ES-I3 (cell line): ENCODE data around the gene SLC5A12.

Experiments used
- H3K36me3 ChIP-seq: 2 replicates; pipeline ENCODE4 v1.6.1; 2013; ENCODE audit warnings: mild to moderate bottlenecking, low read length, control low read depth, moderate library complexity; ENCODE audit not compliant: insufficient read depth
- H3K4me1 ChIP-seq: 2 replicates; pipeline ENCODE4 v1.6.1; 2013; ENCODE audit warnings: mild to moderate bottlenecking, control low read depth, low read length; ENCODE audit not compliant: insufficient read depth
- H3K9ac ChIP-seq: 2 replicates; pipeline ENCODE4 v1.6.1; 2013; ENCODE audit warnings: low read depth, mild to moderate bottlenecking, low read length, moderate library complexity
- H3K9me3 ChIP-seq: 2 replicates; pipeline ENCODE4 v1.6.1; 2013; ENCODE audit warnings: mild to moderate bottlenecking, low read length, moderate library complexity; ENCODE audit not compliant: control insufficient read depth, insufficient read depth

The SLC5A12 gene, protein sequence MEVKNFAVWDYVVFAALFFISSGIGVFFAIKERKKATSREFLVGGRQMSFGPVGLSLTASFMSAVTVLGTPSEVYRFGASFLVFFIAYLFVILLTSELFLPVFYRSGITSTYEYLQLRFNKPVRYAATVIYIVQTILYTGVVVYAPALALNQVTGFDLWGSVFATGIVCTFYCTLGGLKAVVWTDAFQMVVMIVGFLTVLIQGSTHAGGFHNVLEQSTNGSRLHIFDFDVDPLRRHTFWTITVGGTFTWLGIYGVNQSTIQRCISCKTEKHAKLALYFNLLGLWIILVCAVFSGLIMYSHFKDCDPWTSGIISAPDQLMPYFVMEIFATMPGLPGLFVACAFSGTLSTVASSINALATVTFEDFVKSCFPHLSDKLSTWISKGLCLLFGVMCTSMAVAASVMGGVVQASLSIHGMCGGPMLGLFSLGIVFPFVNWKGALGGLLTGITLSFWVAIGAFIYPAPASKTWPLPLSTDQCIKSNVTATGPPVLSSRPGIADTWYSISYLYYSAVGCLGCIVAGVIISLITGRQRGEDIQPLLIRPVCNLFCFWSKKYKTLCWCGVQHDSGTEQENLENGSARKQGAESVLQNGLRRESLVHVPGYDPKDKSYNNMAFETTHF

GRCh38 chr11:26721948-26722475 lies at the start of gene SLC5A12:
Gene SLC5A12, minus strand, starts transcription at chr11:26722060. Its CDS starts 346 bp downstream, at chr11:26721714.
- Histone ChIP-seq H3K4me1 (no peaks in the 10 kb centered on the region), H3K9me3 (no peaks in the 10 kb centered on the region), H3K36me3 (no peaks in the 10 kb centered on the region), H3K9ac (no peak within 1 kb of the TSS)

DNA sequence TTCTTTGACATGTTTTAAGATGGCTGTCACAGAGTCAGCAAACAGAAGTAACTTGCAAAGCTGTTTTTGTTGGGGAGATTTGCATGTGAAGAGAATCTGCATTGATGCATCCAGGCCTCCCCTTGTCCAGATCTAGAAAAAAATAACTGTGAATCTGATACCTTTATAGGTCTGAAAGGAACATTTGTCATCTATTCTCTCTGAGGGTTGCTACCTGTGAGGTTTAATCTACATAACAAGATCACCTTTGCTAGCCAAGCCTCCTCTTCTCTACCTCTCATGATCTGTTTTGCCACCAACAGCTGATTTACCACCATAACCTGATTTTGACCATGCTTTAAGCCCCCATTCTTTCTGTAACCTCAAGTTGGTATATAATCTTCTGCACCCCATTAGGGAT lies 47.2 kb upstream of the SLC5A12 start:
- no peak overlapping the region for H3K9ac ChIP-seq
- H3K4me1 ChIP-seq: no peaks in the 10 kb centered on the region; the same call in 1 of the 2 replicates
- H3K9me3 ChIP-seq: no peaks in the 10 kb centered on the region
- no peaks in the 10 kb centered on the region for H3K36me3 ChIP-seq

GRCh38 chr11:26767060-26767459 lies 45.2 kb upstream of the SLC5A12 start:
- H3K9ac ChIP-seq: no peak overlapping the region
- H3K4me1 ChIP-seq: no peaks in the 10 kb centered on the region; the same call in 1 of the 2 replicates
- no peaks in the 10 kb centered on the region for H3K9me3 ChIP-seq
- no peaks in the 10 kb centered on the region for H3K36me3 ChIP-seq

DNA sequence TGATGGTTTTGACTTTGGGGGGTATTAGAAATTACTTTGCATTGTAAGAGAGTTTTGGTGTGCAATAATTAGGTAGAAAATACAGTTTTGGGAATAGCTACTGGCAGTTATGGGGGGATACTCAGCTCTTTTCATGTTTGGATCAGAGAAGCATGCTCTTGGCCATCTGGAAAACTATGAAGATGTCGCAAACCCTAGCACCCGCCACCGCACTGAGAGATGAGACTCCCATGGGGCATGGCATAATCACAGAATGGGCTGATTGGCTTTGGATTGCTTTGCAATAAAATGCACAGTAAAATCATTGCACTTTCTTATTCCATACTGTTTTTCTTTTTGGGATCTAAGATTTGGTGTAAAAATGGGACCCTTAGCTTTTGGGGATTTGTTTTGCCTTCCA lies 43.5 kb upstream of the SLC5A12 start:
- Histone ChIP-seq H3K4me1 (no peaks in the 10 kb centered on the region; the same call in 1 of the 2 replicates), H3K9ac (no peak overlapping the region), H3K9me3 (no peaks in the 10 kb centered on the region), H3K36me3 (no peaks in the 10 kb centered on the region)

DNA sequence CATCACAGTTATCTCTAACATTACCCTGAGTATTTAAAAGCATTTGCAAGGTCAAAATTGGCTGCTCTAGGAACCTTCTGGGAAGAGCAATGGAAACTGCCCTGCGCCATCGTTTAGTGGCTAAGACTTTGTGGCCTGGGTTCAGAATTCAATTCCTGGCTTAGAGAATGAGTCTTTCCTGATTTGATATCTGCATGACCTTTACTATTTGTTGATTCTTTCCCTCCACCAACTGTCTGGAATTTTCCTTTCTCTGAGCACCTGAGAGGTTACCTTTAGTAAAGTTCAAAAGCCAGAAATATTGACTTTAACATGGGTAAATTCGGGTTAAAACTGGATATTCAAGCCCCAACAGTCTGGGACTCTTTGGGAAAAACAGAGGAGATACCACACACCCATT lies 43.0 kb upstream of the SLC5A12 start:
- H3K4me1 ChIP-seq: no peaks in the 10 kb centered on the region; the same call in 1 of the 2 replicates
- no peak overlapping the region for H3K9ac ChIP-seq
- H3K36me3 ChIP-seq: no peaks in the 10 kb centered on the region
- no peaks in the 10 kb centered on the region for H3K9me3 ChIP-seq

- no peaks in the 10 kb centered on the region for H3K9me3 ChIP-seq
These were observed 42.5 kb upstream of the SLC5A12 start for GRCh38 chr11:26764315-26764714.

DNA sequence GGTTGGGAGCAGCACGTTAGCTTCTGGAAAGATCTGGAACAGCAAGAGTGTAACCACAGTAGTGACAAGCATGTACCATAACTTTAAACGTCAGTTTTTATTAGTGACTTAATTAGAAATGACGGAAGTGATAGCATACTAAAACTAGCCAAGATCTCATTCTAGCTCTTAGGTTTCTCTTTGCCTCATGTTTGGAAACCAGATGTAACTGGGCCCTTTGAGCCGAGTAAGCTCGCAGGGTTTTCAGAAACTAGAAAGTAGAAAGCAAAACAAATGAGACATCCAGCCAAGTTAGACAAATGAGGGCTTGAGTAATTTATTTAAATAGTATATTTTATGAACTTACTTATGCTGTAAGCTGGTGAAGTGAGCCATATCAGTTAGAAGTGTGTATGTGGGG lies 40.2 kb upstream of the SLC5A12 start:
- no peaks in the 10 kb centered on the region for H3K4me1 ChIP-seq
- H3K9ac ChIP-seq: no peak overlapping the region
- no peaks in the 10 kb centered on the region for H3K36me3 ChIP-seq
- H3K9me3 ChIP-seq: no peaks in the 10 kb centered on the region

More at GRCh38 chr11:26764315-26764714, 42.5 kb upstream of the SLC5A12 start:
- H3K9ac ChIP-seq: no peak overlapping the region
- H3K36me3 ChIP-seq: no peaks in the 10 kb centered on the region
- no peaks in the 10 kb centered on the region; the same call in 1 of the 2 replicates for H3K4me1 ChIP-seq

DNA sequence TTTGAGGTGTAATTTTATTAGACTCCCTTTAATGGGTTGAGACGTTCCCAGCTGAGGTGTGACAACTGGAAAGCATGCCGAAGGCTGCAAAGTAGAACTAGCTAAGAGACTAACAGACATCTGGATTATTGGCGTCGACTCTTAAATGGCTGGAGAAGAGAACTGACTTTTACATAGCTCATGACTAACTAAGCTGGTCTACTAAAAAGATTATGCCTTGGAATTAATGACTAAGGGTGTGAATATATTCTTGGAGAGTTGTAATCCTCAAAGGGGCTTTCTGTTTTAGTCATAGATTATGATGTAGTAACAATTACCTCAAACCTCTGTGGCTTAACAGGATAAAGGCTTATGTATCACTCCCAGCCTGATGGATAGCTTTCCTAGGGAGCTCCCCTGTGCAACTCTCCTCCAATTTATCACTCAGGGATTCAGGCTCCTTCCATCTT lies 39.5 kb upstream of the SLC5A12 start:
- Histone ChIP-seq H3K4me1 (no peaks in the 10 kb centered on the region), H3K9me3 (no peaks in the 10 kb centered on the region), H3K9ac (no peak overlapping the region), H3K36me3 (no peaks in the 10 kb centered on the region)

- Histone ChIP-seq H3K9ac (no peak overlapping the region), H3K4me1 (no peaks in the 10 kb centered on the region), H3K9me3 (no peaks in the 10 kb centered on the region), H3K36me3 (no peaks in the 10 kb centered on the region)
These were observed 36.1 kb upstream of the SLC5A12 start for GRCh38 chr11:26757995-26758394.

DNA sequence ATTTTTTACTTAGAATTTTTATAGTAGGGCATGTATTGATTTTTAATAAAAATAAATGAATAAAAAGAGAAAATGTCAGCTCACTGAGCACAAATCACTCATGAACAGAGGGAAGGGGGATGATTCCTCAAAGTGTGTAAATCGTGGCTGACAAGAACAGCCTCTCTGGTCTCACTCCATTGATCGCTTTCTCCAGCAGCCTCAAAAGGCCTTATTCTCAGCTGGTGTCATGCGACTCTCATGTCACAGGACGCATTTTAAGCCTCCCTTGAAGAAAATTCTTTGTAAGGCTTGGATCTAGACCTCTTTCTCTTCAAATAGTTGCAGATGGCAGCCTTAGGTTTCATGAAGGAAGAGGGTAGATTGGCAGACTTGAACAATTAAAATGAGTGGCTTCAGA lies 33.9 kb upstream of the SLC5A12 start:
- no peak overlapping the region for H3K9ac ChIP-seq
- H3K36me3 ChIP-seq: no peaks in the 10 kb centered on the region
- H3K9me3 ChIP-seq: no peaks in the 10 kb centered on the region
- H3K4me1 ChIP-seq: no peaks in the 10 kb centered on the region

- no peak overlapping the region for H3K9ac ChIP-seq
- H3K36me3 ChIP-seq: no peaks in the 10 kb centered on the region
- no peaks in the 10 kb centered on the region for H3K9me3 ChIP-seq
- no peaks in the 10 kb centered on the region for H3K4me1 ChIP-seq
These were observed 32.1 kb upstream of the SLC5A12 start for GRCh38 chr11:26753723-26754504.

DNA sequence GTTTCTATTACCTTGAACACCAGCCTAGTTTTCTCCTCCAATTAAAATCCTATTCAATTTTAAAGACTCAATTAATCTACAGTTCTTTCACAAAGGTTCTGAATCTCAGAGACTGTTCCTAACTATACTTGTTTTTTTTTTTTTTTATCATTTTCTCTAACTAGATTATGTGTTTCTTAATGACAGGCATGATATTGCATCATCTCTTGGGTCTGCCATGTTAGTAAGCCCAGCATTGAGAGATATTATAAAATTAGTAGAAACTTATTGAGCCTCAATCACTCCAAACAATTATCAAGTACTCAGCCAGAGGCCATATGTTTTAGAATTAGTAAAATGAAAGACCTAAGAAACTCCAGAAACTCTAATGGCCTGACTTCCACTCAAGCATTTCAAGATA lies 28.1 kb upstream of the SLC5A12 start:
- Histone ChIP-seq H3K9ac (no peak overlapping the region), H3K36me3 (no peaks in the 10 kb centered on the region), H3K9me3 (no peaks in the 10 kb centered on the region), H3K4me1 (no peaks in the 10 kb centered on the region)

- H3K9me3 ChIP-seq: no peaks in the 10 kb centered on the region
- H3K4me1 ChIP-seq: no peaks in the 10 kb centered on the region
- H3K36me3 ChIP-seq: no peaks in the 10 kb centered on the region
These were observed 21.8 kb upstream of the SLC5A12 start for GRCh38 chr11:26743622-26744021.

GRCh38 chr11:26742966-26743365 lies 21.1 kb upstream of the SLC5A12 start:
- Histone ChIP-seq H3K4me1 (no peaks in the 10 kb centered on the region), H3K9ac (no peak overlapping the region), H3K9me3 (no peaks in the 10 kb centered on the region), H3K36me3 (no peaks in the 10 kb centered on the region)

More at GRCh38 chr11:26743622-26744021, 21.8 kb upstream of the SLC5A12 start:
- H3K9ac ChIP-seq: no peak overlapping the region
